SJSA1 (cell line): ENCODE results near the gene TBCA. TPM values are rescaled to one million over a fixed set of nuclear protein-coding genes. Genes with fewer than 3 reads are reported as not detected.
"Not testable (repeated sequence)": the region's sequence is repeated elsewhere in the genome, so short reads cannot be mapped to it uniquely, and the experiment has no call there.

Source experiments
- DNase-seq, 2 experiments: peaks; one replicate each; pipeline ENCODE4 v3.0.0-alpha.2; 2015 to 2020; ENCODE audit warnings: low spot score in 2 of 2, low read depth in 1 of 2
- H3K27ac ChIP-seq: fragments of 250-450 bp; sonication (Bioruptor Pico); 2 replicates; pipeline ENCODE4 v1.5.1; 2020; ENCODE audit warnings: mild to moderate bottlenecking, moderate library complexity
- H3K27me3 ChIP-seq: fragments of 250-450 bp; sonication (Bioruptor Pico); replicated peaks from 2 replicates; pipeline ENCODE4 v1.5.1; 2020; ENCODE audit warnings: mild to moderate bottlenecking, moderate library complexity
- H3K36me3 ChIP-seq: fragments of 250-450 bp; sonication (Bioruptor Pico); 2 replicates; pipeline ENCODE4 v1.5.1; 2020; ENCODE audit warnings: mild to moderate bottlenecking
- H3K4me1 ChIP-seq: fragments of 250-450 bp; sonication (Bioruptor Pico); replicated peaks from 2 replicates; pipeline ENCODE4 v1.6.1; 2021; ENCODE audit warnings: mild to moderate bottlenecking
- H3K4me3 ChIP-seq: fragments of 250-450 bp; sonication (Bioruptor Pico); 2 replicates; pipeline ENCODE4 v1.5.1; 2020; ENCODE audit warnings: mild to moderate bottlenecking
- H3K9me3 ChIP-seq: fragments of 250-450 bp; sonication (Bioruptor Pico); replicated peaks from 2 replicates; pipeline ENCODE4 v1.5.1; 2020; ENCODE audit warnings: mild to moderate bottlenecking
- total RNA-seq: library from RNA; depleted of rRNA; stranded (reverse); fragments of >200 nt; shearing (Covaris generic); gene quantifications from 2 replicates; pipeline ENCODE4 v1.2.3, GENCODE V29; 2014

Gene TBCA
- total RNA-seq, 1 experiment from 2014 or later: 167 TPM

DNA sequence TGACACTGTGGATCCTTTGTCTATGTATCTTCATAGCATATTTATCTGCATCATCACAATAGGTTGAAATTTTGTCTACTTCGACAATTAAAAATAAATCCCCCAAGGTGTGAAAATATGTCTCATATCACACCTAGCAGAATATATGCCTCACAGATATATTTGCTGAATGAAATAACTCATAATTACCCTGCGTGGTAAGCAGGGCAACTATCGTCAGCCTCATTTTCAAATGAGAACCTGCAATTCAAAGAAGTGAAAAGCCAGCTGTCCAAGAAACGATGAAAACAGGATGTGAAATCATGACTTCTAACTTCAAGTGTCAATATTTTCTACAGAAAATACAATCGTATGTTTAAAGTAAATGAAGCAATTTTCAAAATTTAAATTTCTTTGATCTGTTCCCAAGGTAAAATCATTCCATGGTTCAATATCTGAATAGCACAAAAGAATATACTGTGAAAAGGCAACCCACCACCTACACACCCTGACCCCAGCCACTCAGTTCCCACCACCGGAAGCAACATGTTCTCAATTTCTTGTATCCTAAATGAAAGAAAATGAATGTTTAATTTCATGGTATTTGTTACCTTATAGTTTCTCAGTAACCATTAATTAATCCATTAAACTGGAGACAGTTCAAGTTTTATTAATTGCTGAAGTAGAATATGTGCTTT is 57.1 kb downstream of the TBCA start:
- DNase-seq: no peak
- Histone ChIP-seq H3K27me3 (no peaks in the 10 kb centered on the region), H3K36me3 (no peaks in the 10 kb centered on the region), H3K4me3 (no peak overlapping the region), H3K27ac (no peak overlapping the region), H3K4me1 (no peaks in the 10 kb centered on the region), H3K9me3 (no peaks in the 10 kb centered on the region)

DNA sequence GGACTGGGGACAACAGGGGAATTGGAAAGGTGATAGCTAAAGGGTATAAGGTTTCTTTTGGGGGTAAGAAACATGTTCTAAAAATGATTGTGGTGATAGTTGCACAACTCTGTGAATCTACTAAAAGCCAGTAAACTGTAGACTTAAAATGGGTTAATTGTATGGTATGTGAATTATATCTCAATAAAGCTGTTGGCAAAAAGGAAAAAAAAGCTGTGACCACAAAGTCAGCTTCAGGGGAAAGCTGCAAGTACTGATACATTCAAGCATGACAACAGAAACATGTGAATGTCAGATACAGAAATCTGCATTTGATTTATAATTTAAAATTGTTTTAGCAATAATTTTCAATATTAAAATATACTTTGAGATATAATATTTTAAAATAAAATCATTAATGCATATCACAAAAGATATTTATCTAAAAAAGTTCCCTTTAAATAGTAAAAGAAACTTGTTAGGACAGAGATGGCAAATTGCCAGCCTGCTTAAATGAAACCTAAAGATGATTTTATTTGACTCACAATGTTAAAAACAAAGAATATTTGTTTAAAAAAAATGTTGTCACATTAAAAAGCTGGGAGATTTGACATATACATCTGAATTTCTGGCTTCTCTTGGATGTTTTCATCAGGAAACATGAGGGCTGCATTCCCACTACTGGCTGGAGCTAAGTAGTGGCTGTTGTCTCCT is 66.0 kb downstream of the TBCA start:
- H3K4me3 ChIP-seq: no peak overlapping the region
- H3K36me3 ChIP-seq: peaks cover 30% of the 10 kb centered on the region
- H3K4me1 ChIP-seq: no peaks in the 10 kb centered on the region
- DNase-seq: no peak
- no peaks in the 10 kb centered on the region for H3K9me3 ChIP-seq
- H3K27me3 ChIP-seq: no peaks in the 10 kb centered on the region
- no peak overlapping the region for H3K27ac ChIP-seq

- H3K4me1 ChIP-seq: no peaks in the 10 kb centered on the region
- H3K36me3 ChIP-seq: peaks cover 37% of the 10 kb centered on the region
- no peak overlapping the region for H3K4me3 ChIP-seq
- H3K9me3 ChIP-seq: no peaks in the 10 kb centered on the region
- H3K27me3 ChIP-seq: no peaks in the 10 kb centered on the region
- no peak for DNase-seq
- H3K27ac ChIP-seq: no peak overlapping the region
Observed at GRCh38 chr5:77709340-77709739, 66.8 kb downstream of the TBCA start.

DNA sequence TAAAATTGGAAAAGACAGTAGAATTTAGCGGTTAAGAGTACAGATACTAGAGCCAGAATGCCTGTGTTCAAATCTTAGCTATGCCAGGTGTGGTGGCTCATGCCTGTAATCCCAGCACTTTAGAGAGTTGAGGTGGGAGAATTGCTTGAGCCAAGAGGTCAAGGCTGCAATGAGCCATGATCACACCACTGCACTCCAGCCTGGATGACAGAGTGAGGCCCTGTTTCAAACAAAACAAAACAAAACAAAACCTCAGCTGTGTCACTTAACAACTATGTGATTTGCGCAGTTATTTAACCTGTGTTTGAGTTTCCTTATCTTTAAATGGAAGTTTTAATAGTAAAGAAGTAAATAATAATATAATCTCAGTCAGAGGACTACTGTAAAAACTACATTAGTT is 68.3 kb downstream of the TBCA start:
- Histone ChIP-seq H3K9me3 (no peaks in the 10 kb centered on the region), H3K27me3 (no peaks in the 10 kb centered on the region), H3K4me1 (no peaks in the 10 kb centered on the region), H3K36me3 (peaks cover 51% of the 10 kb centered on the region), H3K4me3 (no peak overlapping the region), H3K27ac (no peak overlapping the region)
- DNase-seq: no peak

- not testable (repeated sequence) for H3K4me1 ChIP-seq, H3K27ac ChIP-seq, H3K4me3 ChIP-seq, H3K27me3 ChIP-seq, DNase-seq, H3K9me3 ChIP-seq
- H3K36me3 ChIP-seq: peaks cover 45% of the 10 kb centered on the region
Observed at GRCh38 chr5:77699569-77699968, 76.6 kb downstream of the TBCA start.

GRCh38 chr5:77698920-77699319 is 77.2 kb downstream of the TBCA start:
- Histone ChIP-seq H3K27ac (no peak overlapping the region), H3K4me3 (no peak overlapping the region), H3K9me3 (no peaks in the 10 kb centered on the region), H3K4me1 (no peaks in the 10 kb centered on the region), H3K36me3 (peaks cover 42% of the 10 kb centered on the region), H3K27me3 (no peaks in the 10 kb centered on the region)
- DNase-seq: no peak

DNA sequence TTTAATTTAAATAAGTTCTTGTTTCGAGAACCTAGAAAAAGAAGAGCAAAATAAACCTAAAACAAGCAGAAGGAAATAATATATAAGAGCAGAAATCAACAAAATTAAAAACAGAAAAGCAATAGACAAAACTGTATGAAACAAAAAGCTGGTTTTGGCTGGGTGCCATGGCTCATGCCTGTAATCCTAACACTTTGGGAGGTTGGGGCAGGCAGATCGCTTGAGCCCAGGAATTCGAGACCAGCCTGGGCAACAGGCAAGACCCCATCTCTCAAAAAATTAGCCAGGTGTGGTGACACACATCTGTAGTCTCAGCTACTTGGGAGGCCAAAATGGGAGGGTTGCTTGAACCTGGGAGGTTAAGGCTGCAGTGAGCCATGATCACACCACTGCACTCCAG is 78.4 kb downstream of the TBCA start:
- DNase-seq: no peak
- Histone ChIP-seq H3K27ac (no peak overlapping the region), H3K36me3 (peaks cover 37% of the 10 kb centered on the region), H3K4me1 (no peaks in the 10 kb centered on the region), H3K9me3 (no peaks in the 10 kb centered on the region), H3K27me3 (no peaks in the 10 kb centered on the region), H3K4me3 (no peak overlapping the region)

GRCh38 chr5:77696120-77696519 is 80.0 kb downstream of the TBCA start:
- H3K4me3 ChIP-seq: no peak overlapping the region
- H3K36me3 ChIP-seq: peaks cover 33% of the 10 kb centered on the region
- DNase-seq: no peak
- H3K9me3 ChIP-seq: no peaks in the 10 kb centered on the region
- H3K27ac ChIP-seq: no peak overlapping the region
- H3K4me1 ChIP-seq: no peaks in the 10 kb centered on the region
- H3K27me3 ChIP-seq: no peaks in the 10 kb centered on the region

GRCh38 chr5:77693913-77694312 is 82.2 kb downstream of the TBCA start:
- Histone ChIP-seq H3K4me1 (no peaks in the 10 kb centered on the region), H3K9me3 (no peaks in the 10 kb centered on the region), H3K4me3 (no peak overlapping the region), H3K36me3 (peaks cover 43% of the 10 kb centered on the region), H3K27me3 (no peaks in the 10 kb centered on the region), H3K27ac (no peak overlapping the region)
- no peak for DNase-seq

DNA sequence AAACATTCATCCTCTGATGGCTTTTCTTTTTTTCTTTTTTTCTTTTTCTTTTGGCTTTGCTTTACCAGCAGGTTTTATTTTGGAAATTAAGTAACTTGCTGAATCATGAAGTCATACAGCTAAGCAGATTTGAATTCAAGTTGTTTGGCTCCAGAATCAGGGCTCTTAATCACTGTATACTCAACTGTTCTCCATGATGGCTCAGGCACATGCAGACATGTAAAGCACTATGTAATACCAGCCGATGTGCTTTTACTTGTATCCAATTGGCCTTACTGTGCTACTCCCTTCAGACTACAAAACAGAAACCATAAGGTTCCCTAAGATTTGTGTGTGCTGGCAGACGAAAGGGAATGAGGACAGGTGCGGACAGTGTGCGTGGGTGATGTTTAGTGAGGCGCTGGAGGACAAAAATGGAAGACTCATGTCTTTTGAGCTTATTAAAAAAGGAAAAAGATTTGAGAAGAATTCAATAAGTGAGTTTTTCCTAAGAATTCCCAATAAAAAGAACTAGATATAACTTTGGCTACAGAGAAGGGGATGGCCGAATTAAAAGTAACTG is 92.9 kb downstream of the TBCA start:
- Histone ChIP-seq H3K27ac (no peak overlapping the region), H3K9me3 (no peaks in the 10 kb centered on the region), H3K4me3 (no peak overlapping the region), H3K36me3 (peaks cover 9% of the 10 kb centered on the region), H3K4me1 (no peaks in the 10 kb centered on the region), H3K27me3 (no peaks in the 10 kb centered on the region)
- DNase-seq: no peak

GRCh38 chr5:77670526-77670925 is 105.6 kb downstream of the TBCA start:
- DNase-seq: no peak
- Histone ChIP-seq H3K4me1 (no peaks in the 10 kb centered on the region), H3K27me3 (peaks cover 7% of the 10 kb centered on the region), H3K9me3 (no peaks in the 10 kb centered on the region), H3K36me3 (no peaks in the 10 kb centered on the region), H3K4me3 (no peak overlapping the region), H3K27ac (no peak overlapping the region)

GRCh38 chr5:77669677-77670076 is 106.5 kb downstream of the TBCA start:
- Histone ChIP-seq H3K9me3 (no peaks in the 10 kb centered on the region), H3K27ac (no peak overlapping the region), H3K36me3 (no peaks in the 10 kb centered on the region), H3K4me1 (no peaks in the 10 kb centered on the region), H3K4me3 (no peak overlapping the region), H3K27me3 (peaks cover 7% of the 10 kb centered on the region)
- DNase-seq: no peak

- H3K27ac ChIP-seq: no peak overlapping the region
- no peaks in the 10 kb centered on the region for H3K36me3 ChIP-seq
- no peaks in the 10 kb centered on the region for H3K9me3 ChIP-seq
- H3K27me3 ChIP-seq: peaks cover 2% of the 10 kb centered on the region
- H3K4me3 ChIP-seq: no peak overlapping the region
- no peak for DNase-seq
- no peaks in the 10 kb centered on the region for H3K4me1 ChIP-seq
Observed at GRCh38 chr5:77663090-77663863, 112.9 kb downstream of the TBCA start.

GRCh38 chr5:77662635-77663034 is 113.5 kb downstream of the TBCA start:
- Histone ChIP-seq H3K9me3 (no peaks in the 10 kb centered on the region), H3K27me3 (peaks cover 2% of the 10 kb centered on the region; the same call in 1 of the 2 replicates), H3K4me3 (no peak overlapping the region), H3K36me3 (no peaks in the 10 kb centered on the region), H3K4me1 (no peaks in the 10 kb centered on the region), H3K27ac (no peak overlapping the region)
- DNase-seq: no peak
